ENCODE results near the gene MRPL36.

Gene MRPL36

DNA sequence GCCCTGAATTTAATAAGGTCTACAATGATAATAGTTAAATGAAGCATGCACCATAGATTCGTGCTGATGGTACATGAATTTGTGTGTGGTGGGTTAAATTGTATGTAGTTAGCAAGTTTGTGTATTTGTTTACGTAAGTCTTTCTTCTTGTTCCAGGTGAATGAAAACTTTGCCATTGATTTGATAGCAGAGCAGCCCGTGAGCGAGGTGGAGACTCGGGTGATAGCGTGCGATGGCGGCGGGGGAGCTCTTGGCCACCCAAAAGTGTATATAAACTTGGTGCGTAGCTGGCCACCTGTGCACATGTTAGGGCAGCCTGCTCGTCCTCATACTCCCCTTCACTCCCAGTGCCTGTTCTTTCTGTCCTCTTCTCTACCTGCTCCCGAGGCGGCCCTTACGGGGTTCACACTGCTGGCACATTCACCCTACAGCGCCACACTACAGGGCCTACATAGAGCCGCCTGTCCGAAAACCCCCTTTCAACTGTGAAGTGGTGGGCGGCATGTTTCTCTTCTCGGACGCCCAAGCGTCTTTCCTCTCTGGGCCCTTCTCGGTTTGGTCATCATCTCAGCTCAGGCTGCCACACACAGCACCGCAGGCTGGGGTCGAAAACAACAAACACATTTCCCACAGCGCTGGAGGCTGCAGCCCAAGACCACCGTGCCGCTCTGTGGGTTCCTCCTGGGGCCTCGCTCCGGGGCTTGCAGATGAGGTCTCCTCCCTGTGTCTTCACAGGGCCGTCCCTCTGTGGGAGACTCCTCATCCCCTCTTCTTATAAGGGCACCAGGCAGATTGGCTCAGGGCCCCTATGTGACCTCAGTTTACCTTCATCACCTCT lies 14.8 kb upstream of the MRPL36 start:
- 94 to 95% methylated on average over 30 of the region's 30 CpGs for WGBS, 2 experiments
- no peak overlapping the region for H3K4me3 ChIP-seq (ENCODE audit: insufficient read depth, low read depth, low read length)
- no peak overlapping the region for H3K27ac ChIP-seq (ENCODE audit: insufficient read depth, low read depth, low read length, poor library complexity, severe bottlenecking)
- no peaks in the 10 kb centered on the region for H3K9me3 ChIP-seq (ENCODE audit: control insufficient read depth, low read length)
- peaks cover 46% of the 10 kb centered on the region for H3K36me3 ChIP-seq (ENCODE audit: control insufficient read depth, insufficient read depth, low read length)
- H3K4me1 ChIP-seq (ENCODE audit: control insufficient read depth, insufficient read depth, low read length), result no peaks in the 10 kb centered on the region
- no peaks in the 10 kb centered on the region for H3K27me3 ChIP-seq (ENCODE audit: control insufficient read depth, insufficient read depth, low read length, poor library complexity, severe bottlenecking)

DNA sequence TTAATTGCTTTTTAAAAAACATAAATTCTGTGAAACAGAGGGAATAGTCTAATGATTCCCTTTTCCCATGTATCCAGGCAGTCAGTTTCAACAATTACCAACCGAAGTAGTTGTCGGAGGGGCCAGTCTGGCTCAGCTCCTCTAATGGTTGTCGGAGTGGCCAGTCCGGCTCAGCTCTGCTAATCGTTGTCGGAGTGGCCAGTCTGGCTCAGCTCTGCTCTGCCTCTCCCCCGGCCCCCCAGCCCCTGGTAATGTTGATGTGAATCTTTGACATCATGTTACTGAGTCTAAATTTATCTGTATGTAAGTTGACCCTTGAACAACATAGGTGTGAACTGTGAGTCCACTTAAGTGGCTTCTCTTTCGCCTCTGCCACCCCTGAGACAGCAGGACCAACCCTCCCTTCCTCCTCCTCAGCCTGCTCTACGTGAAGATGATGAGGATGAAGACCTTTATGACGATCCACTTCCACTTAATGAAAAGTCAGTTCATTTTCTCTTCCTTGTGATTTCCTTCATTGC lies 11.0 kb upstream of the MRPL36 start:
- no peaks in the 10 kb centered on the region for H3K27me3 ChIP-seq (ENCODE audit: control insufficient read depth, insufficient read depth, low read length, poor library complexity, severe bottlenecking)

DNA sequence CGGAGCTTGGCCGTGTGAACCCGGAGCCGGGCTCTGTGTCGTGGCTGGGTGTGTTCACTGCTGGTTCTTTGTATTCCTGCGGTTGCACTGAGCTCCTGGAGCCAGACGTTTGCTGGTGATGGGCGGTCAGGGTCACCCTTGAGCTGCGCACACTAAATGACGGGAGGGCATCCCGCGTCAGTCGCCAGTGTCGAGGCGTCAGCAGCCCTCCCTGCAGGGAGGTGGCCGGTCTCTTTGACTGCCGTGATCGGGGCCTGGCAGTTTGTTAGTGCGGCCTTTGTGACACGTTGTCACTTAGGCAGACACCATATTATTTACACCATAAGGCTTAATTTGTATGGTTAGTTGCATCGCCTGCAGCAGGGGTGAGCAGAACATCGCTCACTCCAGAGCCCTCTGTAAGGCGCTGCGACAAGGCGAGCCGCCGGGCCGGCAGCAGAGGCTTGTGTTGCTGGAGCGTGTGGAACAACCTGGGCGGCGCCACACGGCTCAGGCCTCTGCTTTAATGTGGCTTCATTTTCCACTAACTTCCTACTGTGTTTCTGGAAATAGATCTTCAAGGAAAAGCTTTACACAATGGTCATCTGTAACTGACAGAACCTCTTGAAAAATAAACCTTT lies 9.9 kb upstream of the MRPL36 start:
- 90 to 91% methylated on average over 32 of the region's 32 CpGs for WGBS, 2 experiments

More for the DNA sequence above, 11.0 kb upstream of the MRPL36 start:
- H3K4me1 ChIP-seq (ENCODE audit: control insufficient read depth, insufficient read depth, low read length), result no peaks in the 10 kb centered on the region
- H3K27ac ChIP-seq (ENCODE audit: insufficient read depth, low read depth, low read length, poor library complexity, severe bottlenecking), result no peak overlapping the region
- WGBS, 2 experiments, result 93 to 94% methylated on average over 10 of the region's 10 CpGs
- no peak overlapping the region for H3K4me3 ChIP-seq (ENCODE audit: insufficient read depth, low read depth, low read length)
- peaks cover 41% of the 10 kb centered on the region for H3K36me3 ChIP-seq (ENCODE audit: control insufficient read depth, insufficient read depth, low read length)
- no peaks in the 10 kb centered on the region for H3K9me3 ChIP-seq (ENCODE audit: control insufficient read depth, low read length)

DNA sequence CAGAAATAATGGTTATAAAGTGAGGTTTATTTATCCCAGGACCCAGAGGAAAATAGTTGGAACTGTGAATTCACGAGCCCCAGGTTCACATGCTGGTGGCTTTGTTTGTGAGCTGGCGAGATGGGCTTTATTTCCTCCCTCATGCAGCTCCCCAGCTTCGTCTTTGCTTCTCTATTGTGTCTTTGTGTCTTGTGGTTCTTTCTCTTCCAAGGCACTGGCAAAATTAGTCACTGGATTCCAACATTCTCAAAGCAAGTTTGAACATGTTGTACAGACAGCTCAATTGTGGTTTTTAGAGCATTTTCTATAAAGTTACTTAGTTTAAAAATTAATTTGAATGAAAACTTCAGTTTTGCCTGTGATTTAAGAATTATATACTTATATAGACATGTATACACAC lies 8.8 kb upstream of the MRPL36 start:
- H3K4me1 ChIP-seq (ENCODE audit: control insufficient read depth, insufficient read depth, low read length), result no peaks in the 10 kb centered on the region
- no peaks in the 10 kb centered on the region for H3K9me3 ChIP-seq (ENCODE audit: control insufficient read depth, low read length)
- H3K27ac ChIP-seq (ENCODE audit: insufficient read depth, low read depth, low read length, poor library complexity, severe bottlenecking), result no peak overlapping the region
- H3K4me3 ChIP-seq (ENCODE audit: insufficient read depth, low read depth, low read length), result no peak overlapping the region
- H3K36me3 ChIP-seq (ENCODE audit: control insufficient read depth, insufficient read depth, low read length), result peaks cover 45% of the 10 kb centered on the region
- 47 to 60% methylated on average over 3 of the region's 3 CpGs for WGBS, 2 experiments
- H3K27me3 ChIP-seq (ENCODE audit: control insufficient read depth, insufficient read depth, low read length, poor library complexity, severe bottlenecking), result no peaks in the 10 kb centered on the region

More for the DNA sequence above, 9.9 kb upstream of the MRPL36 start:
- Histone ChIP-seq H3K9me3 (ENCODE audit: control insufficient read depth, low read length) (no peaks in the 10 kb centered on the region), H3K27me3 (ENCODE audit: control insufficient read depth, insufficient read depth, low read length, poor library complexity, severe bottlenecking) (no peaks in the 10 kb centered on the region), H3K36me3 (ENCODE audit: control insufficient read depth, insufficient read depth, low read length) (peaks cover 44% of the 10 kb centered on the region), H3K4me1 (ENCODE audit: control insufficient read depth, insufficient read depth, low read length) (no peaks in the 10 kb centered on the region), H3K27ac (ENCODE audit: insufficient read depth, low read depth, low read length, poor library complexity, severe bottlenecking) (no peak overlapping the region), H3K4me3 (ENCODE audit: insufficient read depth, low read depth, low read length) (no peak overlapping the region)

DNA sequence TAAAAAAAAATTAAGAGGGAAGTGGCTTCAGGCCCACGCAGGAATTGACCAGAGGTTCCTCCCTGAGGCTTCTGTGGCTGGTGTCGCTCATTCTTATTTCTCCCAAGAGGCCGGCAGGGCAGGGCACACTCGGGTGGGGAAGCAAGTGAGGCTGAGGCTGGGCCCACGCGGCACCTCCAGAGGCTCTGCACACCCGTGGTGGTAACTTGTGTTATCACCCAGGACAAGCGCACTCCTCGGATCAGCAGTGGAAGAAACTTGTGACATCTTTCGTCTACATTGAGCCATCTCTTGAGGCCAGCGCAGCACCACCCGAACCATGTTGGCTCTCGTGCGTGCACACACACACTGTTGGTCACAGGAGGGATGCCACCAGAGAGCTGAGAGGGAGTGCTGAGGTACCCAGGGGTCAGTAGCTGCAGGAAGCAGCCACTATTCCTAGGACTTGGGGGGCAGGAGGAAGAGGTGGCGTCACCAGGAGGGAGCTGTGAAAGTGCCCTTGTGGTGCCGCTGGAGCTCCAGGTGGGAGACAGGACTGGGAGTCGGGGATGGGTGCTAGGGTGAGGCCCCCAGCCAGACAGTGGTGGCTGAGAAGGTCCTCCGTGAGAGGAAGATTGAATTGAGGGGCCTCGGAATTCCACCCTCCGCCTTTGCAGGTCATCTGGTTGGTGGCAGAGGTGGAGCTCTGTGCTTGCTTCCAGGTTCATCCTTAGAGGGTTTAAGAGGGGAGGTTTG lies 8.0 kb upstream of the MRPL36 start:
- 96 to 97% methylated on average over 20 of the region's 20 CpGs for WGBS, 2 experiments
- Histone ChIP-seq H3K4me3 (ENCODE audit: insufficient read depth, low read depth, low read length) (no peak overlapping the region), H3K27me3 (ENCODE audit: control insufficient read depth, insufficient read depth, low read length, poor library complexity, severe bottlenecking) (no peaks in the 10 kb centered on the region), H3K27ac (ENCODE audit: insufficient read depth, low read depth, low read length, poor library complexity, severe bottlenecking) (no peak overlapping the region), H3K36me3 (ENCODE audit: control insufficient read depth, insufficient read depth, low read length) (peaks cover 44% of the 10 kb centered on the region), H3K4me1 (ENCODE audit: control insufficient read depth, insufficient read depth, low read length) (peaks cover under 1% of the 10 kb centered on the region), H3K9me3 (ENCODE audit: control insufficient read depth, low read length) (no peaks in the 10 kb centered on the region)

DNA sequence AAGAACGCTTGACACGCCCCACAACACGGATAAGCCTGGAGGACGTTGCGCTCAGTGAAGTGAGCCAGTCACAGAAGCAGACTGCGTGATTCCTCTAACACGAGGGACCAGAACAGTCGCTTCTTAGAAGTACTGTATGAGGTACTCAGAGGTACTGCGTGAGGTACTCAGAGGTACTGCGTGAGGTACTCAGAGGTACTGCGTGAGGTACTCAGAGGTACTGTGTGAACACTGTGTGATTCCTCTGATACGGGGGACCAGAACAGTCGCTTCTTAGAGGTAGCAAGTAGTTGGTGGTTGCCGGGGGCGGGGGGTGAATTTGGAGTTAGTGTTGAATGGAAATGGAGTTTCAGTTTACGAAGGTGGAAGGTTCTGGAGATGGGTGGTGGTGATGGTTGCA lies 7.3 kb upstream of the MRPL36 start:
- H3K9me3 ChIP-seq (ENCODE audit: control insufficient read depth, low read length), result no peaks in the 10 kb centered on the region
- H3K27me3 ChIP-seq (ENCODE audit: control insufficient read depth, insufficient read depth, low read length, poor library complexity, severe bottlenecking), result no peaks in the 10 kb centered on the region
- H3K27ac ChIP-seq (ENCODE audit: insufficient read depth, low read depth, low read length, poor library complexity, severe bottlenecking), result no peak overlapping the region
- 83 to 84% methylated on average over 16 of the region's 16 CpGs for WGBS, 2 experiments
- H3K4me1 ChIP-seq (ENCODE audit: control insufficient read depth, insufficient read depth, low read length), result peaks cover 3% of the 10 kb centered on the region
- no peak overlapping the region for H3K4me3 ChIP-seq (ENCODE audit: insufficient read depth, low read depth, low read length)
- H3K36me3 ChIP-seq (ENCODE audit: control insufficient read depth, insufficient read depth, low read length), result peaks cover 41% of the 10 kb centered on the region

DNA sequence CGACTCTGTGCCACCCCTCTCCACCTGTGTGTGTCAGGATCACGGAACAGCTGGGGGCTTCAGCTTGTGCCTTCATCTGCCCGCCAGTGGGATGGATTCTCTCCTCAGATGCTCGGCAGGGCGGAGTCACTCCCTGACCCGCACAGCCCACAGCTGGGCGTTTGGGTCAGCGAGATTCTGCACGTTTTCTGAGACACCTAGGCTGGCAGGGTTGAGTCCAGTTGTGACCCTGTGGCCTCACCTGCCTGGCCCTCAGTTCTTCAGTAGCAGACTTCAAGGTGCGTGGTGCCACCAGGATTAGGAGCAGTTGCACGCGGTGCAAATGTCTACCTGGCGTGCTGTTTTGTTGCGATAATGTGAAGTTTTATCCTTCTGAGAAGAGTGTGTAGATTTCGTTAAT lies 6.6 kb upstream of the MRPL36 start:
- H3K36me3 ChIP-seq (ENCODE audit: control insufficient read depth, insufficient read depth, low read length), result peaks cover 40% of the 10 kb centered on the region
- H3K4me1 ChIP-seq (ENCODE audit: control insufficient read depth, insufficient read depth, low read length), result peaks cover 3% of the 10 kb centered on the region
- no peak overlapping the region for H3K27ac ChIP-seq (ENCODE audit: insufficient read depth, low read depth, low read length, poor library complexity, severe bottlenecking)
- H3K9me3 ChIP-seq (ENCODE audit: control insufficient read depth, low read length), result no peaks in the 10 kb centered on the region
- WGBS, 2 experiments, result 95 to 96% methylated on average over 15 of the region's 15 CpGs
- H3K4me3 ChIP-seq (ENCODE audit: insufficient read depth, low read depth, low read length), result no peak overlapping the region
- H3K27me3 ChIP-seq (ENCODE audit: control insufficient read depth, insufficient read depth, low read length, poor library complexity, severe bottlenecking), result no peaks in the 10 kb centered on the region

DNA sequence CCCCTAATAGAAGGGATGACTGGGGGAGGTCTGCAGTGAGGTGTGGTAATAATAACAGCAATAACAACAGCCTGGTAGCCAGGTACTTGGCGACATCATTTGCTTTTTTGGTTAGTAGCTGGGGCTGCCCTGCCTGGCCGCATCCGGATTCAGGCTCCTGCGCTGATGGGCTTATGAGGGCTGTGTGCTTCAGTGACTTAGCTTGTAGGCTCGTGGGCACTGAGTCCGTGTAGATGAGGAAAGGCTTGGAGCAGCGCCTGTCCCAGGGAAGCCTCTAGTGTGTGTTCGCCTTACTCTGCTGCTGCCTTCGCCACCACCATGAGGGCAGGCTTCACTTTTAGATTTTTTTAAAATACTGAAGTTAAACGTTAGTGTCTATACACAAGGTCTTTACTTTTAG lies 6.1 kb upstream of the MRPL36 start:
- Histone ChIP-seq H3K9me3 (ENCODE audit: control insufficient read depth, low read length) (no peaks in the 10 kb centered on the region), H3K27ac (ENCODE audit: insufficient read depth, low read depth, low read length, poor library complexity, severe bottlenecking) (no peak overlapping the region), H3K4me3 (ENCODE audit: insufficient read depth, low read depth, low read length) (no peak overlapping the region), H3K27me3 (ENCODE audit: control insufficient read depth, insufficient read depth, low read length, poor library complexity, severe bottlenecking) (no peaks in the 10 kb centered on the region), H3K4me1 (ENCODE audit: control insufficient read depth, insufficient read depth, low read length) (peaks cover 3% of the 10 kb centered on the region), H3K36me3 (ENCODE audit: control insufficient read depth, insufficient read depth, low read length) (peaks cover 40% of the 10 kb centered on the region)
- 94 to 95% methylated on average over 10 of the region's 10 CpGs for WGBS, 2 experiments

DNA sequence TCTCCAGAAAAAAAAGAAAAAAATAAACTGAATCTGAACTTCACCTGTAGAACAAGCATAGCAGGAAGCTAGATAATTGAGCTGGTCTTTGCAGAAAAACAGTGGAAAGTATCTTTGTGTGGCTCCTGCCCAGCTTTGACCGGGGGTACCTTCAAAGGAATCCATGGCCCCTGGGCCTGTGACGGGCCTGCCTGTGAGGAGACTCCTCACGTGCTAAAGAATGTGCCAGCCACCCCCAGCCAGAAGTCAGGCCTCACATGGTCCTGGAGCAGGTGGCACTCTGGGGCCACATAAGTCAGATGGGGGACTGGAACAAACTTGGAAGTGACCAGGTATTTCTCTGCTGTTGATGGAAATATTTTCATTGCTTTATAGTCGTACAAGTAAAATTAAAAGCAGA lies 5.7 kb upstream of the MRPL36 start:
- no peaks in the 10 kb centered on the region for H3K27me3 ChIP-seq (ENCODE audit: control insufficient read depth, insufficient read depth, low read length, poor library complexity, severe bottlenecking)
- H3K27ac ChIP-seq (ENCODE audit: insufficient read depth, low read depth, low read length, poor library complexity, severe bottlenecking), result no peak overlapping the region

More for the DNA sequence above, 5.7 kb upstream of the MRPL36 start:
- H3K4me1 ChIP-seq (ENCODE audit: control insufficient read depth, insufficient read depth, low read length), result peaks cover 3% of the 10 kb centered on the region
- H3K4me3 ChIP-seq (ENCODE audit: insufficient read depth, low read depth, low read length), result no peak overlapping the region
- H3K36me3 ChIP-seq (ENCODE audit: control insufficient read depth, insufficient read depth, low read length), result peaks cover 40% of the 10 kb centered on the region
- 95 to 98% methylated on average over 4 of the region's 4 CpGs for WGBS, 2 experiments
- H3K9me3 ChIP-seq (ENCODE audit: control insufficient read depth, low read length), result no peaks in the 10 kb centered on the region

Measured in ectodermal cell (in vitro differentiated cells).